K562 (cell line): ENCODE data around the gene ITIH3. TPM values are rescaled to one million over a fixed set of nuclear protein-coding genes. Genes with fewer than 3 reads are reported as not detected.

Source experiments
- ATAC-seq: fragments of 200-7000 bp; cut with Tn5 transposase; 3 replicates; pipeline ENCODE4 v1.9.1; 2020; ENCODE audit warnings: moderate library complexity
- BruUV-seq: library from RNA; stranded (reverse); fragments of 400-500 nt; replicated peaks from 2 replicates; lab custom pipeline; 2021; lab: Mats Ljungman, UMichigan
- CTCF ChIA-PET: fragments of 300-600 bp; formaldehyde crosslinking; extraction: SDS; loops from one replicate; lab custom pipeline; 2021; ENCODE audit warnings: low intra/inter-chr PET ratio; lab: Yijun Ruan, JAX
- POLR2A ChIA-PET: fragments of 300-600, 350-650 bp; sonication (Branson Sonifier 250); formaldehyde crosslinking; extraction: SDS; loops from one replicate; lab custom pipeline; 2021; ENCODE audit warnings: antibody characterized with exemption, inconsistent platforms; lab: Yijun Ruan, JAX
- DNase-seq, 4 experiments: peaks; one replicate each; pipeline versions ENCODE4 v3.0.0 to v3.0.0-alpha.2; 2011 to 2018; ENCODE audit warnings: low spot score in 3 of 4, mixed read lengths in 3 of 4; ENCODE audit errors: extremely low read depth in 1 of 4
- FAIRE-seq: peaks from 2 replicates; lab custom pipeline; 2011; peaks lifted over from hg19 to GRCh38; lab: Jason Lieb, UNC
- H2AFZ ChIP-seq: 2 replicates; pipeline ENCODE4 v1.6.0; 2011; ENCODE audit warnings: low read depth, low read length, control low read depth, inconsistent platforms
- H3K27ac ChIP-seq: fragments of 200-600 bp; 3 replicates; pipeline ENCODE4 v1.8.0; 2011; ENCODE audit warnings: low read depth, mild to moderate bottlenecking, control low read depth, inconsistent platforms, low read length, moderate library complexity, mixed read lengths; ENCODE audit errors: extremely low read depth
- H3K27me3 ChIP-seq, 2 experiments: fragments of 300-600 bp in 1 of 2; 2 replicates in 1 of 2; 3 replicates in 1 of 2; pipeline versions ENCODE4 v1.6.0 to v1.8.0; 2011; ENCODE audit warnings: inconsistent platforms in 2 of 2, low read length in 2 of 2, mild to moderate bottlenecking in 1 of 2, mixed read lengths in 1 of 2, moderate library complexity in 1 of 2; ENCODE audit not compliant: control insufficient read depth in 2 of 2, insufficient read depth in 2 of 2
- H3K36me3 ChIP-seq: fragments of 300-600 bp; 3 replicates; pipeline ENCODE4 v1.8.0; 2011; ENCODE audit warnings: mild to moderate bottlenecking, low read length, inconsistent platforms; ENCODE audit not compliant: control insufficient read depth, insufficient read depth
- H3K4me1 ChIP-seq, 2 experiments: fragments of 200-600 bp in 1 of 2; replicated peaks in 1 of 2; 2 replicates in 1 of 2; 3 replicates in 1 of 2; pipeline versions ENCODE4 v1.5.1 to v1.8.0; 2011; ENCODE audit warnings: inconsistent platforms in 2 of 2, low read length in 2 of 2, mild to moderate bottlenecking in 1 of 2, mixed read lengths in 1 of 2, moderate library complexity in 1 of 2; ENCODE audit not compliant: control insufficient read depth in 2 of 2, insufficient read depth in 2 of 2
- H3K4me2 ChIP-seq: 2 replicates; pipeline ENCODE4 v1.6.1; 2011; ENCODE audit warnings: low read length, control low read depth, inconsistent platforms, mixed read lengths; ENCODE audit not compliant: insufficient read depth
- H3K4me3 ChIP-seq: fragments of 200-600 bp; sonication (generic), shearing (Covaris generic); 2 replicates; pipeline ENCODE4 v1.5.1; 2016; ENCODE audit warnings: control low read depth, inconsistent platforms
- H3K79me2 ChIP-seq: fragments of 200-600 bp; 3 replicates; pipeline ENCODE4 v1.8.0; 2011; ENCODE audit warnings: low read length, inconsistent platforms; ENCODE audit not compliant: control insufficient read depth, insufficient read depth
- H3K9ac ChIP-seq, 2 experiments: 2 replicates each; pipeline versions ENCODE4 v1.6.0 to v1.6.1; 2011; ENCODE audit warnings: low read depth in 2 of 2, low read length in 2 of 2, control low read depth in 1 of 2, inconsistent platforms in 1 of 2, mild to moderate bottlenecking in 1 of 2, mixed read lengths in 1 of 2; ENCODE audit not compliant: insufficient read depth in 1 of 2
- H3K9me1 ChIP-seq: one replicate; pipeline ENCODE4 v1.6.0; 2011; ENCODE audit warnings: inconsistent platforms, mild to moderate bottlenecking, low read length, moderate library complexity; ENCODE audit not compliant: control insufficient read depth, insufficient read depth
- H3K9me3 ChIP-seq: replicated peaks from 2 replicates; pipeline ENCODE4 v1.5.1; 2011; ENCODE audit warnings: low read depth, low read length, inconsistent platforms; ENCODE audit not compliant: control insufficient read depth, insufficient read depth
- H4K20me1 ChIP-seq: replicated peaks from 2 replicates; pipeline ENCODE4 v1.6.1; 2011; ENCODE audit warnings: low read length, inconsistent platforms, mixed read lengths; ENCODE audit not compliant: control insufficient read depth, insufficient read depth
- EP300 ChIP-seq: IDR thresholded peaks from 2 replicates; pipeline ENCODE4 v1.6.1; 2012; ENCODE audit warnings: low read length, improper control_type of control experiment
- GTF3C2 ChIP-seq: IDR thresholded peaks from 3 replicates; pipeline ENCODE4 v1.6.1; 2011; ENCODE audit warnings: borderline replicate concordance, mild to moderate bottlenecking, moderate library complexity; ENCODE audit not compliant: insufficient read length; ENCODE audit errors: extremely low read depth
- NR0B1 ChIP-seq: fragments of 450-650 bp; IDR thresholded peaks from one replicate; pipeline ENCODE4 v1.6.1; 2018; ENCODE audit warnings: mild to moderate bottlenecking, moderate library complexity; ENCODE audit not compliant: partially characterized antibody
- RFX5 ChIP-seq: IDR thresholded peaks from 2 replicates; pipeline ENCODE4 v1.6.1; 2011; ENCODE audit warnings: low read depth, mild to moderate bottlenecking, improper control_type of control experiment, low read length
- WGBS: fragments of 100-300 bp; shearing (Covaris generic); methylation state at CpG from one replicate; pipeline ENCODE4 v1.1.6; 2016; ENCODE audit warnings: low coverage, mixed read lengths; ENCODE audit not compliant: insufficient coverage; ENCODE audit errors: missing lambda C conversion rate; 5-methylcytosine and 5-hydroxymethylcytosine counted together
- in situ Hi-C: fragments of 300-500 bp; cut with MboI; formaldehyde crosslinking; loops from 4 replicates; pipeline ENCODE4 v1.15.0; 2018; ENCODE audit warnings: inconsistent platforms, mixed read lengths
- intact Hi-C: fragments of 100-400 bp; cut with micrococcal nuclease; formaldehyde crosslinking; loops from 2 replicates; pipeline ENCODE4 v1.14.2; 2022
- polyA plus RNA-seq, 8 experiments: library from polyadenylated mRNA; depleted of rRNA in 4 of 8; stranded (reverse) in 5 of 8; unstranded in 3 of 8; fragments of >200 nt; fragmentation: Nextera tagmentation in 2 of 8; fragmentation: Illumina TruSeq in 1 of 8; extraction: Ambion mirVana in 2 of 8; extraction: Trizol in 1 of 8; gene quantifications; 2 replicates each; pipeline versions ENCODE4 v1.2.1 to v1.2.3, GENCODE V29; 2011 to 2014; ENCODE audit warnings: inconsistent platforms in 1 of 8, missing spikeins in 1 of 8
- total RNA-seq, 7 experiments: library from RNA; depleted of rRNA in 6 of 7; stranded (reverse); fragments of >200 nt in 6 of 7; fragmentation: Illumina TruSeq in 2 of 7; extraction: Trizol in 2 of 7; gene quantifications; 2 replicates each; pipeline versions ENCODE4 v1.2.1 to v1.2.3, GENCODE V29; 2011 to 2021; ENCODE audit warnings: low replicate concordance in 1 of 7

ITIH3 gene
- total and polyA plus RNA-seq, 9 of the 15 experiments (the other 6 are each of a cell fraction or from before 2014, with no cell fraction given) = 0.07 to 0.35 TPM; not detected in 7

DNA sequence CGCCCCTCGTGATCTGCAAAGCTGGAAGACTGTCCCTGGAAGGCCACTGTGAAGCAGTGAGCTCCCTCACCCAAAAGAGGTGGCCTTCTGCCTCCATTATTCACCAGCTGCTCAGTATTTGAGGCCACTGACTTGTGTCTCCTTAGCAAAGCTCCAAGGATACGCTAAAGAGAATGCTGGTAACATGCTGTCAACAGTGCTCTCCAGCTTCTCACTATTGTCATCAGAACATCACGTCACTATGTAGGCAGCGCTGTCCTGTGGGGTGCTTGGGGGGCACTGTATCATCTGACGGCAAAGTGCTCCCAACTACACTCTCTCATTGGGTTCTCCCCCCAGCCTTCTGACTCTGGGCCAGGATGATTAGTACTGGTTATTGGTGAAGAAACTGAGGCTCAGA lies 21.6 kb downstream of the ITIH3 start:
- Histone ChIP-seq H3K9me1 (no peaks in the 10 kb centered on the region), H3K36me3 (no peaks in the 10 kb centered on the region), H3K27me3 (peaks cover 0 to 54% of the 10 kb centered on the region in 2 experiments; a peak in 3 of 5 replicates), H3K9me3 (no peaks in the 10 kb centered on the region), H3K27ac (no peak overlapping the region), H2AFZ (no peak overlapping the region), H3K4me2 (no peak overlapping the region), H4K20me1 (no peaks in the 10 kb centered on the region), H3K79me2 (no peaks in the 10 kb centered on the region), H3K4me3 (no peak overlapping the region), H3K9ac (no peak overlapping the region), H3K4me1 (peaks cover 0 to 5% of the 10 kb centered on the region in 2 experiments; a peak in 2 of 5 replicates)
- ChIA-PET CTCF (no interaction called here), POLR2A (interaction anchor here (0.6 kb wide), 2 partner anchors 22 to 48 kb away, joined by 3 to 4 read pairs; no protein-coding TSS in a partner anchor)
- TF ChIP-seq EP300 (no peak), NR0B1 (no peak), GTF3C2 (no peak), RFX5 (no peak)
- in situ Hi-C loops = no loop called here
- no TSS peak for BruUV-seq
- intact Hi-C loops = no loop called here
- DNase-seq = no peak
- no peak for FAIRE-seq
- ATAC-seq = no peak
- WGBS = 3% methylated on average over 4 of the region's 6 CpGs
